Amygdala (tissue), 56 donors: Measurements from ENCODE around the gene CCDC106.
A peak's percentile ranks its signal among the peaks of the same experiment; 100 is the strongest.

Experiments used
- DNase-seq, 56 donors: peaks; one replicate each; lab custom pipeline; 2025; lab: John Stamatoyannopoulos, UW

The CCDC106 gene

DNA sequence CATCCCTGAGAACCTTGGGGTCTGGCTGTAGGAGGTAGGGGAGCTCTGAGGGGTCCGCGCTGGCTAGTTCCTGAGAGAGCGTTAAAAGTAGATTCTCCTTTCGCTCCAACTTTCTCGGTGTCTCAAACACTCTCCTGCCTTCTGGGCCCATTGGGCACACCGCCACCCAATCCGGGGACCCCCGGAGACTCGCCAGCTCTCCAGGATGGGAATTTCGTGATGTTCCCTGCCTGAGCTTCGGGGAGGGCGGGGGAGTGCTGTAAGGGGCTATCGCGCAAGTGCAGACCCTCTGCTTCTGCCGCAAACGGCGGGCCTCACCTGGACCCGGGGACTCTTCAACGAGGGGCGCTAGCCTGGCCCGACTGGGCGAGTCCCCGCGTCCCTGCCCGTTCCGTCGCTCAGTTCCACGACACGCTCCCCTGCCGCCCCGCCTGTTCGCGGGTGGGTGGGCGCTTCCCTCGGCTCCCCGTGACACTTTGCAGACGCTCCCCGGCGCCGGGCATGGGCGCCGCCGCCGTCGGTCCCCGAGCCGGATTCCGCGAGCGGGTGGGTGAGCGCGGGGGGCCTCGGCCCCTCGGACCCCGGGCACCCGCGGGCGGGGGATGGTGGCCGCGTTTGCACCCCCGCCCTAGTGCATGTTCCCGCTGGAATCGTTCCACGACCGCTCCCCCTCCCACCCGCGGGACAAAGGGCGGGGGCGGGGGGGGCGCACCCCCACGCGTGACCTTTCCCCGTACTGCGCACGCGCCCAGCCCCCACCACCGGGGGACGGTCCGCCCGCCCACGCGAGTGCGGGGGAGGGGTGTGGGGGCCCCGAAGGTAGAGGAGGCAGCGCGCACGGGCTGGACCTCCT is at the start of gene CCDC106:
TSS of gene CCDC106 (plus strand) at position 481 of the 853 bp plus-strand sequence. CDS start 835 bp downstream, outside the sequence.
- peak in 54 of 56 donors; percentile 26 to 92 (median 70) for DNase-seq

- DNase-seq: peak in 55 of 56 donors; percentile 74 to 95 (median 90)
These were observed 49.1 kb upstream of the CCDC106 start for GRCh38 chr19:55598719-55599467.

- DNase-seq: peak; percentile 84 to 99 (median 97)
These were observed 48.6 kb upstream of the CCDC106 start, which contains the start of gene FIZ1 for GRCh38 chr19:55599468-55599841. TSS of gene FIZ1 (minus strand) at chr19:55599517. CDS start at chr19:55597865, 1,652 bp downstream.

DNA sequence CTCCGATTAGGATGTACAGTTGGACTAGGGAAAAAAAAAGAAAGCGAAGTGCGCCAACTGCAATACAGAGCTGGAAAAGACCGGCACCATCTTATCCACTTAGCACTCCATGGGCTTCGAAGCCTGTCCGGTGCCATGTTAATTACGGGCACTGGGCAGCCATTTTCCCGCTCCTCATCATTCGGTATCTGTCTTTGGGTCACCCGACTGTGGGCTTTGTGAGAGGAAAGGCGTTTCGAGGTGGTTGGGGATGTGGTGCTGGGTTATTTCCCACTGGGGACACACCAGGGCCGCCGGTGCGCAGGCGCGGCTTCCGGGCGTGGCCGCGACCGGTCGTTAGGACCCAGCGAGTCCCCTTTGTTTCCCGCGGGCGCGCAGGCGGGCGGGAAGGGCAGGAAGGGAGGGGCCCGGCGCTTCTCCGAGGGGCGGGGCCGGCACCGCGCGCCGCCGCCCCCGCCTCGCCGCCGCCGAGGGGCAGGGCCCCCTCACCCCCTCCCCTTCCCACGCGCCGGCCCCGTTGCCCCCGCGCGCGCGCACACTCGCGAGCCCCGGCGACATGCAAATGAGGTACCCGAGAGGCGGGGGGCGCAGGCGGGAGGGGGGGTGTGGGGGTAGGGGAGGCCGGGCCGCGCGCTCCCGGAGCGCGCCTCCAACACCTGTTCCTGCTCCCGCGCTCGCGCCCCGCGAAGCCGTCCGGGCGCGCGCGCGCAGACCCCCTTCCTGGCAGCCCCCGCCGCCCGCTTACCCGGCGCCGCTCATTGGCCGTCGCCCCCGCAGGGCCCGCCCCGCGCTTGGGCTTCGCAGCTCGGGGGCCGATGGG is 48.0 kb upstream of the CCDC106 start, which contains the start of gene ZNF524:
TSS of gene ZNF524 (plus strand) at position 447 of the 820 bp plus-strand sequence. CDS start 1,825 bp downstream, outside the sequence.
- DNase-seq: peak; percentile 72 to 98 (median 90)

DNA sequence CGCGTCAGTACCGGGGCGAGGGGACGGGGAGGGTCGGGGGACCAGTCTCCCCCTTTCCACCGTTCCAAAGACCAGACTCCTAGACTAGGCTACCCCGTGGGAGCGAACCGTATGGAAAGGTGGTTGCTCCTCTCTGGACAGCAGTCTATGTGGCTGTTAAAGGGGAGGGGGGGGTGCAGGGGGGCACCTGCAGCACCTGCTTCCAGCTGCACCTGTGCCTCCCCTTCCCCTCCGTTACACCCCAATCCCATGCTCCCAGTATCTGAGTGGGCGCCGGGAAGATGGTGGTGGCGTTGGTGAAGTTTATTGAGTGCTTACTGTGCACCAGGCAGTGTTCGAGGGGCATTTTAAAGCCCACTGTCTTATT is 47.4 kb upstream of the CCDC106 start:
- no peak for DNase-seq

GRCh38 chr19:55601084-55601483 is 46.9 kb upstream of the CCDC106 start:
- DNase-seq: no peak

DNA sequence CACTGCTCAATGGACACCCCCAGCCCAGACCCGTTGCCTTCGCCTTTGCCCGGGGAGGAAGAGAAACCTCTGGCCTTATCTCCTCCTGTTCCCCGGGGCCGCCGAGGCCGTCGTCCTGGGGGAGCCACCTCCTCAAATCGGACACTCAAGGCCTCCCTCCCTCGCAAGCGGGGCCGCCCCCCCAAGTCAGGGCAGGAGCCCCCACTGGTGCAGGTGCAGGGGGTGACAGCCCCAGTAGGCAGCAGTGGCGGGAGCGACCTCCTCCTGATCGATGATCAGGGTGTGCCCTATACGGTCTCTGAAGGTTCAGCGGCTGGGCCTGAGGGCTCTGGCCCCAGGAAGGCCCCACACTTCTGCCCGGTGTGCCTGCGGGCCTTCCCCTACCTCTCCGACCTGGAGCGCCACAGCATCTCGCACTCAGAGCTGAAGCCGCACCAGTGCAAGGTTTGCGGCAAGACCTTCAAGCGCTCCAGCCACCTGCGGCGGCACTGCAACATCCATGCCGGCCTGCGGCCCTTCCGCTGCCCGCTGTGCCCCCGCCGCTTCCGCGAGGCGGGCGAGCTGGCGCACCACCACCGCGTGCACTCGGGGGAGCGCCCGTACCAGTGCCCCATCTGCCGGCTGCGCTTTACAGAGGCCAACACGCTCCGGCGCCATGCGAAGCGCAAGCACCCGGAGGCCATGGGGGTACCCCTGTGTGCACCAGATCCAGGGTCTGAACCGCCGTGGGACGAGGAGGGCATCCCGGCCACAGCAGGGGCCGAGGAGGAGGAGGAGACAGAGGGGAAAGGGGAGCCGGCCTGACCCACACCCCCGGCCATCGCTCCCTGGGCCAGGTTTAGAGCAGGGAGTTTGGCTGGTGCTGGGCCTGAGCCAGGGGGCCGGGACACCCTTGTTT is 45.7 kb upstream of the CCDC106 start:
- no peak for DNase-seq

GRCh38 chr19:55603115-55603514 is 44.9 kb upstream of the CCDC106 start:
- no peak for DNase-seq

- no peak for DNase-seq
These were observed 44.3 kb upstream of the CCDC106 start for GRCh38 chr19:55603581-55604292.

DNA sequence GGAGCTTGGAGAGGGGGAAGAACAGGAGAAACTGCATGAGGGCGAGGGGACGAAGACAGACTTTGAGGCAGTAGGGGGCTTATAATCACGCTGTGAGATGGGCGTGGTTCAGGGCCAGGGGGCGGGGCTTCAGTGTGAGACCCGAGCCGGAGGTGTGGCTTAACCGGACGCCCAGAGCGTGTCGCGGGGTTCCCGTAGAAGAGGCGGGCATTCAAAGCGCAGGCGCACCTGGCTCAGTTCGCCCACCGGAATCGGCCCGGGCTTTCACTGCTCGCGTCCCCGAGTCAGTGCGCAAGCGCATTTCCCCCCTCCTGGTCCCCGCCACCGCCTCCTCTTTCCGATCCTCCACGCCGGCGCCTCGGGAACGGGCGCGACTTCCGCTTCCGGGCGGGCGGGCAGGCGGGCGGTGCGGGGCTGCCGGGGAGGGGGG is 42.8 kb upstream of the CCDC106 start:
- peak; percentile 46 to 97 (median 92) for DNase-seq

- DNase-seq: peak in 47 of 56 donors; percentile 8 to 75 (median 48)
These were observed 42.2 kb upstream of the CCDC106 start, which contains the start of gene ZNF865 for GRCh38 chr19:55605637-55606470. TSS of gene ZNF865 (plus strand) at chr19:55605647. CDS start at chr19:55613619, 7,972 bp downstream.

DNA sequence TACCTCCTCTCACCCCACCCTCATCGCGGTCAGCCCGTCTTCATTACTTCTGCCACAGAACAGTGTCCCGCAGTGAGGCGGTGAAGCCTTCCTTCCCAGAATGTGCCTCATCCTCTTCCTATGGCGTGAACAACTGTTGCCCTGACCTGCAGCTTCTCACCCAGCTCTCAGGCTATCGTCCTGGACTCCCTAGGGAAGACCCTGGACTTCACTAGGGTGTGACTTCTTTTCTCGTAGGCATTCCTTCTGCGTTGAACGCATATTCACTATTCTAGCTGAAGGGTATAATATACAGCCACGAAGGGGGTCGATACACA is 41.6 kb upstream of the CCDC106 start:
- DNase-seq: no peak

DNA sequence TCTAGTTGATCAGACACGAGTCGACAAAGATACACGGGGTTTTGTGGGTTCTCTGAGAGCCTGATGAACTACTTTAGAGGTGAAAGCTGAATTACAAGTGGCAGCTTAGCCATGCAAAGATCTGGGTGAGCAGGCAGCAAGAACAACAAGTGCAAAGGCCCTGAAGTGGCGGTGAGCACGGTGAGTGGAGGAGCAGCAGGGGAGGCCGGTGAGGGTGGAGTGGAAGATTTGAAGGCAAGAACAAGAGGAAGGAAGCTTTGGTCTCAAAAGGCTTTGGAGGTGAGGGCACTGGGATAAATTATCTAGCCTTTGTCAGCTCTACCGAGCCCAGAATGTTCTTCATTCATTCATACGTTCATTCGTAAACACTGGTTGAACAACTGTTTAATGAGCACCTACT is 41.2 kb upstream of the CCDC106 start:
- no peak for DNase-seq

- no peak for DNase-seq
These were observed 38.7 kb upstream of the CCDC106 start for GRCh38 chr19:55609326-55609725.

DNA sequence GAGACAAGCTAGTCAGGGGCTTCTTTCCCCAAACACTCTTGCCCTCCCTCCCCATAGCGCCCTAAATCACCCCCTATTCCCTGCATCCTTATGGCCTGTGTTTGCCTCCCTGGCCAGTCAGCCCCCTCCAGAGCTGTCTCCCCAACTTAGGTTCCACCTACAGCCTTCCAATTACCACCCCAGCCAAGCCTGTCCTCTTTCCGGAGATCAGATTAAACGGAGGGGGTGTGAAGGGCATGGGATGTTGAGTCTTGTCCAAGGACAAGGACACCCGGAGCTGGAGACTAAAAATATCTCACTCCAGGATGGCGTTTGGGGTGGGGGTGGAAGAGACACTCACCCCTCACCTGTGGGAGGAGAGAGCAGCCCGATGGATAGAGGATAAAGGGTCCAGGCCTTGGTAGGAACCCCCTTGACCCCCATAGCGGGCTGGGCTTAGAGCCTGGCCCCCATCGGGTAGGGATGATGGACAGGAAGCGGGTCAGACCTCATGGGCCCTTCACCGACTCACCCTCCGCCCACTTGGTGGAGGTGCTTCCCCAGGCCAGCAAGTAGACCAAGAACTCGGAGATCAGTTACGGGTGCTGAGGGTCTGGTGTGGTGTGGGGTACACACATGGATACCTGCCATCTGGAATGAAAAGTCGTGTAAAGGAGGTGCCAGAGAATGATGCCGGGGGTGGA is 36.6 kb upstream of the CCDC106 start:
- DNase-seq: peak in 1 of 56 donors; percentile 24

- no peak for DNase-seq
These were observed 35.9 kb upstream of the CCDC106 start for GRCh38 chr19:55611983-55612645.

- DNase-seq: no peak
These were observed 34.6 kb upstream of the CCDC106 start for GRCh38 chr19:55613396-55613795.
